Hematopoietic multipotent progenitor cell (in vitro differentiated cells): Measurements from ENCODE around the gene QRFP. TPM values are rescaled to one million over a fixed set of nuclear protein-coding genes. Genes with fewer than 3 reads are reported as not detected.

Experiments used
- DNase-seq, 3 donors: peaks; one replicate each; pipeline ENCODE4 v3.0.0-alpha.2; 2011 to 2015; ENCODE audit warnings: low read depth in 2 of 3, low spot score in 2 of 3
- total RNA-seq: library from RNA; depleted of rRNA; stranded (reverse); fragments of >200 nt; gene quantifications from one replicate; pipeline ENCODE4 v1.2.3, GENCODE V29; 2012

Gene QRFP
- total RNA-seq, 1 donor, result under 0.01 TPM

DNA sequence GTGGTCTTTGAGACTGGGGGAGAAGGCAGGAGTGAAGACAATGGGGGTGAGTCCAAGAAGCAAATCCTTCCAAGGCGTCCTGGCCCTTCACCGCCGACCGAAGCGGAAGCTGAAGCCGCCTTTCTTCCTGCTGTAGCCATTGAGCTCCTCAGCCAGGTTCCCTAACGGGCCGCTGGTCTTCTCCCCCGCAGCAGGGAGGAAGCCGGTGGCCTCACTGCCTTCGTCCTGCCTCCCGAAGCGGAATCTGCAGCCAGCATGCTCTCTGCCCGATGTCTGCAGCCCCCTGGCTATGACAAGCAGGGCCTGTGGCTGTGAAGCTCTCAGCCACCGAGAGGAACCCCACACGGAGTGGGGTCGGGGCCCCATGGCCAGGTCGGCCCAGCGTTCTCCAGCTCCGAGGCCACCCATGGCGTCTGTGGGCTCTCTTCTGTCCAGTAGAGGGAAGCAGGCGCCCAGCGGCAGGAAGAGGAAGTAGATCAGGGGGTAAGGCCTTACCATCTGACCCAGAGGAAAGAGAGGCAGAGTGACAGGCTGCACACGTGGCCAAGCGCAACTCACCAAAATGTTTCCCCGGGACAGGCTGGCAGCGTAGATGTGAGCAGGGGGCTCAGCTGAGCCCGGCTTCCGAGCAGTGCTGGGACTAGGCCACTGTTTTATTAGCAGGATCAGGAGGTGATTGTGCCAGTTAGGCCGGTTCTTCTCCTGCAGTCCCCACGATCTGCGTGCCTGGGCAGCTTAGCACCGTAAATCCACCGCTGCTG, 3.1 kb downstream of the QRFP start:
- DNase-seq, result peak in 2 of 3 donors; percentile 76 to 81

DNA sequence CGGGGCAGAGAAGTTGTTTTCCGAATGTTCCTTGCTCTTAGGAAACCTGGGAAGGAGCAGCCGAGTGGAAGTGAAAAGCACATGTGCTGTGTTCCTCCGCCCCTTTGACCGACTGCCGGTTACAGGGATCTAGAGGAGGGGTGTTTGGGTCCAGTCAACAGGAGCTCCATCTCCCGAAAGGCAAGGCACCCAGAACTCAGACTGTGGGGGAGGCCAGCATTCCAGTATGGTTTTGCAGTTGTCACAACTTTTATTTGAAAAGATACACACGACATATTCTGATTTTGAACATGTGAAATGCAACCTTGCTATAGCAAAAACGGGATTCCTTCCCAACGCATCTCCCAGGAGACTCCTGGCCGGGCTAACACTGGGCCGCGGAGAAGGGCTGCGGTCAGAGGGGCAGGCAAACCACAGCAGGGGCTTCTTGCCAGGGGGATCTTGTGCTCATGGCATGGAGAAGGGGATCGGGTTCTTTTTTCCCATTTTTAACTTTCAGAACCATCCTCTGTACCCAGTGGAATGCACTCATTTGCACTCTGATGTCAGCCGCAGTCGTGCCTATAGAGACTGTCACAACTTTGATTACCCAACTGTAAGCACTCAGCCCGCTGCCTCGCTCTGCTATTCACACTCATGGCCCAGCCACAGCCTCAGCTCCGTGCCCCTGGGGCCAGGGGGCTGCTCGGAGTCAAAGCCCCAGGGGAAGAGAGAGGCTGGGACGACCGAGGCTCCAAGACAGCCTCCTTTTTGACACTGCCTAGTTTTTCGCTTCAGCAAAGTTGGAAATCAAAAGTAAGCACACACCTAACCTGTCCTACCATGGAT, 3.9 kb downstream of the QRFP start:
- no peak for DNase-seq

DNA sequence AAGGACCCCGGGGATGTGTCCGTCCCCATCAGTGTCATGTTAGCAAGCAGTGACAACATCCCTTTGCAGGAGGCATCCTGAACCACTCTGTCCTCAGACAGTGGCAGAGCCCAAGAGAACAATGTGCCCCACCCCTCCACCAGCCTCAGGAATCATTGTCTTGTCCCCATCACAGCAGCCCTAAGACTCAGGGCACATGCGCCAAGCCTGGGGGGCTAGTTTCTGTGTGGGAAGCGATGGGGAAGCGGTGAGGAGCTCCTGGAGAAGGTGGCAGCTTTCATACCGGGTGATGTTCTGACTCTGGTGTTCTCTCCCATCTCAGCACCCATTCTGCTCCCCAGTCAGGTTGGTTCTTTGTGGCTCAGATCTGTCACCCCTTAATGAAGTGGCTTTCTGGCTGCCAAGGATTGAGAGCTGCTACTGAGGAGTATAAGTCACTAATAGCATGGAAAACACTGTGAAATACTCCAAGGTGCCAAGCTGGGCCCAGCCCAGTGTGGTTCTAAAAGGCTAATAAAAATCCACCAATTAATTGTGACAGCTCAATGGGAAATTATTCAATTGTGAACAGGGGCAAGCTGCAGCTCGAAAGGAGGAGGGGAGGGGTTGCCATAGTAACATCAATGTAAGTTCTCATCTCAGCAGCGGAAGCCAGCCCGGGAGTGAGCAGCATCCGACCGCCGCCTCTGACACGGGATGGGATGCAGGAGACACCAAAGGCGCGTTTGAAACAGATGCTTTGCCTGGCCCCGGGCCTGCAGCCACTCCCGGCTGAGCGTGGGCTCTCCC, 4.7 kb downstream of the QRFP start:
- DNase-seq, result no peak

DNA sequence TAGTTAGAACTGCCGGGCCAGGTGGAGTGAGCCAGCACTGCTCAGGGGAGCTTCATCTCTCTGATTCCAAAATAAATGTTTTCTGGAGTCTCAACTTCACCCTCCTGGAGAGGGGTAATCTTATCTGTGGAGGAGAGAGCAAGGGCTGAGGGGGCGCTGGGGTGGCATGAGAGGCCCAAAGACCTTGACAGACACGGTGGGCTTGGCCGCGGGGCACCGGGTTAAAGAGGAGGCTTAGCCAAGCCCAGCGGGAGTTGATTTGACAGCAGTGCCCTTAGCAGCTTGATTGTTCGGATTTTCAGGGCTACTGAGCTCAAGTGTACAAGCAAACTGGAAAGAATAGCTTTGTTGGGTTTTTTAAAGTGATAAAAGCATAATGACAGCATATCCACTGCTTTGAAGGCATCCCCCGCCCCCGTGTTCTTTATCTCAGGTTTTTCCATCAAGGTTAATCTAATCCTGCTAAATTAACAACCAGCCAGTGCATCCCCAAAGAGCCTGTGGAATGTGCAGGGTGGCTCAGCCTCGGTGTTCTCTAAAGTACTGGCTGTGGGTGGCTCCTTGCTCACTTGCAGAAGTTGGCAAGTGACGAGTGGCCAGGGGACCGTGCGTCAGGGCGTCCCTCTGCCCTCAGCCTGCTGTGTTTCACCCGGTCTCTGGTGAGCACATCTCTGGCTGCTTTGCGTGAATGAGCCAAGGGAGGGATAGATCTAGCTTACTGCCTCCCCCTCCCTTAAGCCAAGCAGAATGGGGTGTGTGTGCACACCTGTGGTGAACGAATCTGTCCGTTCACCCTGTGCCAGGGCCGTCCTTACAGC, 5.5 kb downstream of the QRFP start:
- DNase-seq, result no peak

DNA sequence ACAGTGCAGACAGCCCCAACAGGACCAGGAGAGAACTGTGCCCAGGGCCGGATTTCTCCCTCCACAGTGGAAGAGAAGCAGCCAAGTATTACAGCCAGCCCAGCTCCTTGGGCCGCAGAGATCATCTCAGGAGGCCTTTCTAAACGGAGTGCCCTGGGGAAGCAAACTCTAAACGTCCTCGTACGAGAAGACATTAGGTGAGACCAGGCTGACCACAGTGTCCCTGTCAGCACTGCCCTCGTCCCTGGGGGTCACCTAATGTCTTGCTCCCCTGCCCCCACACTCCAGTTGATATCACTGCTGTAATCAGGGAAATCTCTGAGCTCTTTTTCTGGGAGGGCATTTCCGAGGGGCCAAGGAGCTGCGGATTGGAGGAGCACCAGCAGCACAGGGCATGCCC, 6.5 kb downstream of the QRFP start:
- DNase-seq, result no peak

DNA sequence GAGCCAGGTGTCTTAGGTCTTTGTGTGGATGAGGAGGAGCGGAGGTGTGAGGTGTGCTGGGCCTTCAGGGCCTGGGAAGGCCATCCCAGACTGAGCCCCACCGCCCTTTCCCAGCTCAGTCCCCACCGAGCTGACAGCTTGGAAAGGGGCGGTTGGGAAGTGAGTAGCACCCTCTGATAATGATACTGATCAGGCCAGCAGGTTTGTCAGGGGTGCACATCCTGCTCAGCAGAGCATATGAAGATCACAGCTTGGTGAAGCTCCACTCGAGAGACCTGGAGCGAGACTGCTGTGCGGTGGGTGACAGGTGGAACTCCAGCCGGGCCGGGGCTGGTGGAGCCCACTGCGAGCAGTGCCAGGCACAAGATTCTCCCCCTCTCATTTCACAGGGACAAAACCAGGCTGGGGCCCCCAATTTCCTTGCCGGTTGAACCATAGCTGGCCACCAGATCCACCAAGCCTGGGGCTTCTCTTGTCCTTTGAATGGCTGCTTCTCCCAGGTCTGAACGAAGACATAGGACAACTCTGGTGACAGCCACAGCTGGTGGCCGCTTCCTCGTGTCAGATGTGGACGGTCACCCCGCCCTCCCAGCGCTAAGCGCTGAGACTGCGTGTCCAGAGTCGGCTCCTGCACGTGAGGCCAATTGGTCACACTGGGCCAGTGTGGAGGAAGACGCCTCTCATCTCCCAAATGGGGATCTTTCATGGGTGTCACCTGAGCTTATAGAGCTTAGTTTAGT, 8.3 kb downstream of the QRFP start:
- DNase-seq, result no peak

DNA sequence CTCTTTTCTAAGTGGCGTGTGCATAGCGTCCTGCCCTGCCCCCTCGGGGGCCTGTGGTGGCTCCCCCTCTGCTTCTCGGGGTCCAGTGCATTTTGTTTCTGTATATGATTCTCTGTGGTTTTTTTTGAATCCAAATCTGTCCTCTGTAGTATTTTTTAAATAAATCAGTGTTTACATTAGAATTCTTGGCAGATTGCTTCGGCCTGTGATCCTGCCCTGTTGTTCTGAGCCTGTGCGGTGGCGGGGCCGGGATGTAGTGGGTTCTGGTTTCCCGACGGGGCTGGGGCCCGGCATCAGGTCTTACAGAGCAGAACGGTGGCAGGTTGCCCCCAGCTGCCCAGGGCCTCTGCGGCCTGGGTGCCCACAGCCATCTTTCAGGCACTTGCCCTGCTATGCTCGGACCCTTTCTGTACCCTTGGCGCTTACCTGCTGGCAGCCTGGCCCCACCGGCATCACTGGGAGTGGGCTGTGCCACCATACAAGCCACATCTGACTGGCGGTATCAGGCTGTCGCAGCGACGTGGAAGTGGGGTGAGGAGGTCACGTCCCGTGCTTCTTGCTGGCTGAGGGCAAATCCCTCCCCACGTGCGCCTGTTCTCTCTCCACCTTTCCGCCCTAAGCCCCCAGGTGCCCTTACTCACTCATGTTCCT, 9.0 kb downstream of the QRFP start:
- no peak for DNase-seq

DNA sequence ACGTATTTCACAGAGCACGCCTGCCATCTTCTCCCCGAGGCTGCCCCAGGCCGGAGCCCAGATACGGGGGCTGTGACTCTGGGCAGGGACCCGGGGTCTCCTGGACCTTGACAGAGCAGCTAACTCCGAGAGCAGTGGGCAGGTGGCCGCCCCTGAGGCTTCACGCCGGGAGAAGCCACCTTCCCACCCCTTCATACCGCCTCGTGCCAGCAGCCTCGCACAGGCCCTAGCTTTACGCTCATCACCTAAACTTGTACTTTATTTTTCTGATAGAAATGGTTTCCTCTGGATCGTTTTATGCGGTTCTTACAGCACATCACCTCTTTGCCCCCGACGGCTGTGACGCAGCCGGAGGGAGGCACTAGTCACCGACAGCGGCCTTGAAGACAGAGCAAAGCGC, 9.6 kb downstream of the QRFP start:
- DNase-seq, result no peak

- no peak for DNase-seq
These were observed 10.9 kb downstream of the QRFP start for GRCh38 chr9:130885484-130886375.

DNA sequence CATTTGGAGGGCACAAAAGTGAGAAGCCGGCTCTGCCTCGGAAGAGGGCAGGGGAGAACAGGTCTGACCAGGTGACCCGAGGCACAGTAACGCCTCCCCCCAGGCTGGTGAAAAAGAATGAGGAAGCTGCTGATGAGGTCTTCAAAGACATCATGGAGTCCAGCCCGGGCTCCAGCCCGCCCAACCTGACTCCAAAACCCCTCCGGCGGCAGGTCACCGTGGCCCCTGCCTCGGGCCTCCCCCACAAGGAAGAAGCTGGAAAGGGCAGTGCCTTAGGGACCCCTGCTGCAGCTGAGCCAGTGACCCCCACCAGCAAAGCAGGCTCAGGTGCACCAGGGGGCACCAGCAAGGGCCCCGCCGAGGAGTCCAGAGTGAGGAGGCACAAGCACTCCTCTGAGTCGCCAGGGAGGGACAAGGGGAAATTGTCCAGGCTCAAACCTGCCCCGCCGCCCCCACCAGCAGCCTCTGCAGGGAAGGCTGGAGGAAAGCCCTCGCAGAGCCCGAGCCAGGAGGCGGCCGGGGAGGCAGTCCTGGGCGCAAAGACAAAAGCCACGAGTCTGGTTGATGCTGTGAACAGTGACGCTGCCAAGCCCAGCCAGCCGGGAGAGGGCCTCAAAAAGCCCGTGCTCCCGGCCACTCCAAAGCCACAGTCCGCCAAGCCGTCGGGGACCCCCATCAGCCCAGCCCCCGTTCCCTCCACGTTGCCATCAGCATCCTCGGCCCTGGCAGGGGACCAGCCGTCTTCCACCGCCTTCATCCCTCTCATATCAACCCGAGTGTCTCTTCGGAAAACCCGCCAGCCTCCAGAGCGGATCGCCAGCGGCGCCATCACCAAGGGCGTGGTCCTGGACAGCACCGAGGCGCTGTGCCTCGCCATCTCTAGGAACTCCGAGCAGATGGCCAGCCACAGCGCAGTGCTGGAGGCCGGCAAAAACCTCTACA, 11.8 kb downstream of the QRFP start:
- DNase-seq, result no peak

GRCh38 chr9:130884111-130884531, 12.5 kb downstream of the QRFP start:
- no peak for DNase-seq

DNA sequence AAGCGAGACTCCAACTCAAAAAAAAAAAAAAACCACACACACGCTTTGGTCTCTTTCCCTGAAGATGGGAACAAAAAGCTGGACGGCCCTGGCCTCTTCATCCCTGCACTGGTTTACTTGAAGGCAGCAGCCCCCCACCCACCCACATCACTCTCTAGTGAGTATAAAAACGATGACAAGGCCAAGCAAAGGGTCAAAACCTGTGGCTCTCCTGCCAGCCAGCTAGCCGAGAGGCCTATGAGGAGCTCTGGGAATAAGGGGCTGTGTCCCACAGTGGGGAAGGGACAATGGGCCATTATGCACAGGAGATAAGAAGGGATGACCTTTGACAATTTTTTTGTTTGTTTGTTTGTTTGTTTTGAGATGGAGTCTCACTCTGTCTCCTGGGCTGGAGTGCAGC, 13.1 kb downstream of the QRFP start:
- DNase-seq, result no peak

DNA sequence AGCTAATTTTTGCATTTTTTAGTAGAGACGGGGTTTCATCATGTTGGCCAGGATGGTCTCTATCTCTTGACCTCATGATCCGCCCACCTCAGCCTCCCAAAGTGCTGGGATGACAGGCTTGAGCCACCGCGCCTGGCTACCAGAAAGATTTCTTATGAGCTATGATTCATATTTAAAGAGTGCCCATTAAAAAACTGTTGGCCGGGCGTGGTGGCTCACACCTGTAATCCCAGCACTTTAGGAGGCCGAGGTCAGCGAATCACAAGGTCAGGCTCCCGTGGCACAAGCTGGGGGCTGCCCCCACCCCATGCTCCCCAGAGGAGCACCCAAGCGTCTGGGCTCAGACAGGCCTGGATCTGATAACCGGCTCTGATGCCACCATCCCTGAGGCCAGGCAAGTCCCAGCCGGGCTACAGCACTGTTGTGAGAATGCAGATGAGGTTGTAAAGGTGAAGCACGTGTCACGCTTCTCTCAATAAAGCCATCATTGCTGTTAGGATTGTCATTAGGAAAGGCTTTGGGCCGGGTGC, 13.9 kb downstream of the QRFP start:
- DNase-seq, result no peak

- no peak for DNase-seq
These were observed 15.1 kb downstream of the QRFP start for GRCh38 chr9:130881516-130881915.

GRCh38 chr9:130880599-130881220, 15.9 kb downstream of the QRFP start:
- DNase-seq, result no peak

- DNase-seq, result no peak
These were observed 16.7 kb downstream of the QRFP start for GRCh38 chr9:130879863-130880411.
